SH-SY5Y (cell line): Measurements from ENCODE around the gene CHTF18.

Experiments used
- GATA2 ChIP-seq: IDR thresholded peaks from 2 replicates; pipeline ENCODE4 v1.6.1; 2011; ENCODE audit warnings: mild to moderate bottlenecking, low read depth, low read length
- GATA3 ChIP-seq: IDR thresholded peaks from 2 replicates; pipeline ENCODE4 v1.6.1; 2011; ENCODE audit warnings: low read depth, mild to moderate bottlenecking, low read length, moderate library complexity

DNA sequence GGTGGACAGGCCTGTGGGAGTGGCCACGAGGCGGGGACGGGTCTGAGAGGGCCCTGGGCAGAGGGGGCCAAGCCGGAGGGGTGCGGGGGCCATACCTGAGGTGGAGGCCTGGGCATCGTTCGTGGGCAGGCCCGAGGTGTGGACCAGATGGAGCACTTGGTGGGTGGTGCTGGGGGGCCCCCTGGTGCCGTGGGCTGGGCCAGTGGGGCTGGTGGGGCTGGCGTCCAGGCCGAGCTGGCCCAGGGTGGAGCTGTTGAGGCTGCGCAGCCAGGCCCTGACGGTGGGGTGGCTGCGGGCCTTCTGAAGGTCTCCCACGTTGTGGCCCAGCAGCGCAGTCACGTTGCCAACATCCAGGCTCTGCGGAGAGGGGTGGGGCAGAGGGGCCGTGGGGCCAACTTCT, 18.5 kb upstream of the CHTF18 start:
- TF ChIP-seq GATA2 (no peak), GATA3 (no peak)
